K562 (cell line): ENCODE results near the gene HOXB4. TPM values are rescaled to one million over a fixed set of nuclear protein-coding genes. Genes with fewer than 3 reads are reported as not detected.

Experiments used
- BRCA1 ChIP-seq, 2 experiments: fragments of 450-650 bp in 1 of 2; sonication (generic) in 1 of 2; formaldehyde crosslinking in 1 of 2; IDR thresholded peaks; 2 replicates each; pipeline versions ENCODE4 v1.5.0 to v1.6.1; 2017 to 2020; ENCODE audit warnings: mild to moderate bottlenecking in 1 of 2, missing genetic modification reagents in 1 of 2
- ELF2 ChIP-seq: fragments of 250-450 bp; sonication (Bioruptor Pico); IDR thresholded peaks from 2 replicates; pipeline ENCODE4 v1.5.0; 2021; ENCODE audit warnings: mild to moderate bottlenecking
- GTF2E2 ChIP-seq: fragments of 200-800 bp; sonication (Bioruptor generic); IDR thresholded peaks from 2 replicates; pipeline ENCODE4 v1.6.1; 2016; ENCODE audit warnings: missing genetic modification characterization, missing compliant biosample characterization
- MLLT1 ChIP-seq, 2 experiments: fragments of 450-650 bp; IDR thresholded peaks; 2 replicates each; pipeline ENCODE4 v1.6.1; 2016
- NKRF ChIP-seq: fragments of 450-650 bp; IDR thresholded peaks from 2 replicates; pipeline ENCODE4 v1.6.1; 2016; ENCODE audit warnings: borderline replicate concordance
- SREBF2 ChIP-seq: sonication (generic); formaldehyde crosslinking; IDR thresholded peaks from 2 replicates; pipeline ENCODE4 v1.4.0; 2020; ENCODE audit warnings: mild to moderate bottlenecking, missing genetic modification reagents
- ZNF318 ChIP-seq, 2 experiments: fragments of 450-650 bp; IDR thresholded peaks; 2 replicates each; pipeline ENCODE4 v1.6.1; 2016; ENCODE audit warnings: mild to moderate bottlenecking in 2 of 2, borderline replicate concordance in 1 of 2, low read depth in 1 of 2, moderate library complexity in 1 of 2
- ZNF77 ChIP-seq: fragments of 250-450 bp; sonication (Bioruptor Pico); IDR thresholded peaks from 2 replicates; pipeline ENCODE4 v1.5.0; 2020
- polyA plus RNA-seq, 8 experiments: library from polyadenylated mRNA; depleted of rRNA in 4 of 8; stranded (reverse) in 5 of 8; unstranded in 3 of 8; fragments of >200 nt; fragmentation: Nextera tagmentation in 2 of 8; fragmentation: Illumina TruSeq in 1 of 8; extraction: Ambion mirVana in 2 of 8; extraction: Trizol in 1 of 8; gene quantifications; 2 replicates each; pipeline versions ENCODE4 v1.2.1 to v1.2.3, GENCODE V29; 2011 to 2014; ENCODE audit warnings: inconsistent platforms in 1 of 8, missing spikeins in 1 of 8
- total RNA-seq, 7 experiments: library from RNA; depleted of rRNA in 6 of 7; stranded (reverse); fragments of >200 nt in 6 of 7; fragmentation: Illumina TruSeq in 2 of 7; extraction: Trizol in 2 of 7; gene quantifications; 2 replicates each; pipeline versions ENCODE4 v1.2.1 to v1.2.3, GENCODE V29; 2011 to 2021; ENCODE audit warnings: low replicate concordance in 1 of 7
- TF ChIP-seq, protein P1 (sequence below), 3 experiments: IDR thresholded peaks in 2 of 3; conservative IDR thresholded peaks in 1 of 3; 2 replicates each; pipeline ENCODE4 v1.5.1; 2011 to 2012; ENCODE audit warnings: low read length in 3 of 3, mild to moderate bottlenecking in 3 of 3, control low read depth in 2 of 3, improper control_type of control experiment in 1 of 3, inconsistent platforms in 1 of 3, low read depth in 1 of 3, mixed read lengths in 1 of 3, moderate library complexity in 1 of 3; ENCODE audit not compliant: insufficient read depth in 2 of 3

HOXB4 gene
- total and polyA plus RNA-seq, 9 of the 15 experiments (the other 6 are each of a cell fraction or from before 2014, with no cell fraction given) = 1.6 to 34.9 (median 14.9) TPM

DNA sequence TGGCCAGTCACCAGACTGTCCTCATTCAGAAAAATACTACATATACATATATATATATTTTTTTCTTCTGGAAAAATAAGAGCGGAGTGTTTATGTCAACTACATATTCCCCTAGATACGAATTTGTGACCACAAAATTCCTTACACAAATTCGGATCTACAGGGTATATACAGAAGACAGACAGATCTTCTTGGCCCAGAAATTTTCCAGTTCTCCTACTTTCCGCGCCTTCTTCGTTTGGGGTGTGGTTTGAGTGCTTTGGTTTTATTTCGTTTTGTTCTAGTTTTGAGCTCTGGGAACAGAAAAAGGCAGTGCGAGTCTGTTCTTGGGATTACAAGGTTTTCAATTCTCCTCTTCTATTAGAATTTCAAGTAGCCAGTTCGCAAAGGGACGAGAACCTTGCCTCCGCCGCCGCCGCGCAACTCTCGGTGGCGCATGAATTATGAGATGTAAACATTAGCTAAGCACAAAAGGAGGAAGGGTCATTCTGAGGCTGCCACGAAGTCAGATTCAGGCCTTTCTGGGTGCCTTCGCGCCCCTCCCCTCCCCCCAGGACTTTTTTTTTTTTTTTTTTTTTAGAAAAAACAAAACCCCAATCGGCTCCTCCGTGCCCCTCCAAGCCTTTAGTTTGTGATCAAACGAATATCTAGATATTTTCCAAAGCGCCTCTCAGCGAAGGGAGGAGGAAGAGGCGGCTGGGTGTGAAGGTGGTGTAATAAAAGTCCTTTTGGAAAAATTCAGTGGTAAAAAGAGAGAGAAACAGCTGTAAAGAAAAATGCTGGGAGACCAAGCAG lies 1.8 kb upstream of the HOXB4 start (continued):
- TF ChIP-seq, protein P1, sequence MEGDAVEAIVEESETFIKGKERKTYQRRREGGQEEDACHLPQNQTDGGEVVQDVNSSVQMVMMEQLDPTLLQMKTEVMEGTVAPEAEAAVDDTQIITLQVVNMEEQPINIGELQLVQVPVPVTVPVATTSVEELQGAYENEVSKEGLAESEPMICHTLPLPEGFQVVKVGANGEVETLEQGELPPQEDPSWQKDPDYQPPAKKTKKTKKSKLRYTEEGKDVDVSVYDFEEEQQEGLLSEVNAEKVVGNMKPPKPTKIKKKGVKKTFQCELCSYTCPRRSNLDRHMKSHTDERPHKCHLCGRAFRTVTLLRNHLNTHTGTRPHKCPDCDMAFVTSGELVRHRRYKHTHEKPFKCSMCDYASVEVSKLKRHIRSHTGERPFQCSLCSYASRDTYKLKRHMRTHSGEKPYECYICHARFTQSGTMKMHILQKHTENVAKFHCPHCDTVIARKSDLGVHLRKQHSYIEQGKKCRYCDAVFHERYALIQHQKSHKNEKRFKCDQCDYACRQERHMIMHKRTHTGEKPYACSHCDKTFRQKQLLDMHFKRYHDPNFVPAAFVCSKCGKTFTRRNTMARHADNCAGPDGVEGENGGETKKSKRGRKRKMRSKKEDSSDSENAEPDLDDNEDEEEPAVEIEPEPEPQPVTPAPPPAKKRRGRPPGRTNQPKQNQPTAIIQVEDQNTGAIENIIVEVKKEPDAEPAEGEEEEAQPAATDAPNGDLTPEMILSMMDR (IDR thresholded peaks at IDR 0.05 in 2 of 3, conservative IDR thresholded peaks at IDR 0.05 in 1 of 3; ENCODE audit: insufficient read depth in 2 of 3, low read depth in 1 of 3, low read length in 3 of 3) = no peak
- TF ChIP-seq BRCA1 (IDR thresholded peaks at IDR 0.05) = no peak
- no peak for TF ChIP-seq BRCA1 (CRISPR knock-in tag; IDR thresholded peaks at IDR 0.05)
- no peak for TF ChIP-seq ZNF318 (IDR thresholded peaks at IDR 0.05; ENCODE audit: borderline replicate concordance in 1 of 2, low read depth in 1 of 2)
- TF ChIP-seq SREBF2 (CRISPR knock-in tag) = no peak
- no peak for TF ChIP-seq ELF2 (CRISPR knock-in tag)
- TF ChIP-seq MLLT1 (IDR thresholded peaks at IDR 0.05) = peak; percentile 81 to 88
- no peak for TF ChIP-seq ZNF77
- 0 out of 2 replicates have a peak, but pooled peaks have one; percentile 39 for TF ChIP-seq NKRF
- peak; percentile 67; the same call in 1 of the 2 replicates for TF ChIP-seq GTF2E2
